ENCODE data around the gene BAHD1.

Gene BAHD1

GRCh38 chr15:40500568-40501330, 60.0 kb downstream of the BAHD1 start:
- no peak for DNase-seq

DNA sequence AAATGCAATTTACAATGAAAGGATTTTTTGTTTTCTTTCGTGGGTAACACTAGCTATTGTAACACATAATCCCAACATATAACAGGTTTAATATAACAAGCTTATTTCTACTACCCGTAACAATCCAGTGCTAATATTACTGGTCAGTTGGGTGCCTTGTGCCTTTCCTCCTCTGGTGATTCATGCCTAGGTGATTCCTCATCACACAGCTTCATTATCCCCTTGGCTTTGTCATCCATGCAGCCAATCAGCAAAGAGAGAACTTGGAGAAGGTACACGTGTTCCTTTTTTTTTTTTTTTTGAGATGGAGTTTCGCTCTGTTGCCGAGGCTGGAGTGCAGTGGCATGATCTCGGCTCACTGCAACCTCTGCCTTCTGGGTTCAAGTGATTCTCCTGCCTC, 60.7 kb downstream of the BAHD1 start:
- no peak for DNase-seq

- peak; percentile 78 for DNase-seq
These were observed 66.3 kb downstream of the BAHD1 start for GRCh38 chr15:40506964-40507571.

DNA sequence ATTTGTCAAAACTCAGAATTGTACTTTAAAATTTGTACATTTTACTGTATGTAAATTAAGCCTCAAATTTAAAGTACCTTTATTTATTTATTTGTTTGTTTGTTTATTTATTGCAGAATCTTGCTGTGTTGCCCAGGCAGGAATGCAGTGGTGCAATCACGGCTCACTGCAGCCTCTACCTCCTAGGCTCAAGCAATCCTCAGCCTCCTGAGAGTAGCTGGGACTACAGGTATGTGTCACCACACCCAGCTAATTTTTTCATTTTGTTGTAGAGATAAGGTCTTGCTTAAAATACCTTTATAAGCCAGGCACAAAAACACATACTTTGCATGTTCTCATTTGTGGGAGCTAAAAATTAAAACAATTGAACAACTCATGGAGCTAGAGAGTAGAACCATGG, 67.5 kb downstream of the BAHD1 start:
- DNase-seq = no peak

- no peak for DNase-seq
These were observed 69.4 kb downstream of the BAHD1 start for GRCh38 chr15:40510201-40510600.

- peak; percentile 23 for DNase-seq
These were observed 70.3 kb downstream of the BAHD1 start for GRCh38 chr15:40511093-40511471.

DNA sequence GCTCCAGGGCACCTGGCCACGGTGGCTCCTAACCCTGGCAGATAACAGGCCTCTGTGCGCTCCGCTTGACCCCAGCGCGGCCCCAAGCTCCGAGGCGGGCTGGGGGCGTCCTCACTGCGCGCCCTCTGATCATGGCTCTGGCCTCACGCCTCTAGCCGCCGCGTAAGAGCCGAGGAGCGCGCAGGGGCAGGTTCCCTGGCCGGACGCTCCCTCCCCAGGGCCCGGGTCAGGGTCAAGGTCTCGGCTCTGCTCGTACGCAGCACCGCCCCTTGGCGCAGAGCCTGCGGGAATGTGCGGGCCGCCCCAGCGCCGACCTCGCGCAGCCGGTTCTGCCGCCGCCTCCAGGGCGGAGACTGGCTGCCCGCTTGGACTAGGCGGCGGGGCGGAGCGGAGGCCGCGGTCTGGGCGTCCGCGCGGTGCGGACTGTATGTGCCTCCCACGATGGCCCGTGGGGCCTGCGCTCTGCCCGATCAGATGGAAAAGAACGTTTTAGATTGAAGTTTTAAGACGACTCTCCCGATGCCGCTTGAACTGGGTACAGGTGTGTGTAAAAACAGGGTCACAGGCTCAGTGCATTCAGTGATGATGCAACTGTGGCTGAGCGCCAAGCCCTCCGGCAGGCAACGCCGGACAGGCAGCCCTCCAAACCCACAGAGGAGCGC, 70.8 kb downstream of the BAHD1 start:
- peak; percentile 42 for DNase-seq

GRCh38 chr15:40512440-40512839, 71.7 kb downstream of the BAHD1 start:
- no peak for DNase-seq

- no peak for DNase-seq
These were observed 72.9 kb downstream of the BAHD1 start for GRCh38 chr15:40513609-40514008.

DNA sequence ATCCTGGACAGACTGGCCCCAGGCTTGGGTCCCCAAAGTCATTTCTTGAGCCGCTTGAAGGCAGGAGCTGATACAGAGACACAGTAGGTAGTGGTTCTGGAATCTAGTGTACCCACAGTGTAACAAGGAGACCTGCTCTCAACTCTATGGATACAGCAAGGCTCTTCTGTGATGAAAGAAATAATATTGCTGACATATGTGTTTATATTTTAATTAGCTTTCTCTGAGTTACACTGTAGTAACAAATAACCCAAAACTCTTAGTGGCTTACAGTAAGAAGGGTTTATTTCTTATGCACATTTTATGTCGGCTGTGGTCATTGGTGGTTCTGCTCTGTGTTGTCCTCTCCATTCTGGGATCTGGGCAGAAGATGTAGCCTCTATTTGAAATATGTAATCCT, 75.6 kb downstream of the BAHD1 start:
- DNase-seq = no peak

Measured in stimulated activated CD4-positive, alpha-beta T cell treated with anti-CD3 and anti-CD28 coated beads, Interleukin-15, amount 100 ng/mL, for 24 hours (primary cell).